Measurements from ENCODE around the gene FRAS1. TPM values are rescaled to one million over a fixed set of nuclear protein-coding genes. Genes with fewer than 3 reads are reported as not detected.

FRAS1 gene
- total RNA-seq, 1 experiment from 2014 or later, result 82.0 TPM

GRCh38 chr4:78379991-78380729 lies 323.0 kb downstream of the FRAS1 start (continued):
- TF ChIP-seq ZSCAN18 (CRISPR knock-in tag; IDR thresholded peaks at IDR 0.05), result no peak
- no peak for TF ChIP-seq ATF2 (CRISPR knock-in tag; IDR thresholded peaks at IDR 0.05; ENCODE audit: borderline replicate concordance, low read depth)
- TF ChIP-seq ATF1 (CRISPR knock-in tag; IDR thresholded peaks at IDR 0.05), result no peak

- Mint-ChIP-seq H3K36me3 (peaks cover 47% of the 10 kb centered on the region), H3K4me1 (no peaks in the 10 kb centered on the region), H3K27ac (no peak overlapping the region), H3K4me3 (no peak overlapping the region), H3K27me3 (ENCODE audit: low read depth) (no peaks in the 10 kb centered on the region), H3K9me3 (no peaks in the 10 kb centered on the region)
- TF ChIP-seq TCF7 (CRISPR knock-in tag; IDR thresholded peaks at IDR 0.05; ENCODE audit: low read depth), result no peak
- TF ChIP-seq NR2C2 (CRISPR knock-in tag; IDR thresholded peaks at IDR 0.05), result no peak
- TF ChIP-seq TEAD4 (CRISPR knock-in tag; IDR thresholded peaks at IDR 0.05), result no peak
- no peak for TF ChIP-seq JUN (CRISPR knock-in tag; IDR thresholded peaks at IDR 0.05)
- no peak for TF ChIP-seq SMAD4 (CRISPR knock-in tag; IDR thresholded peaks at IDR 0.05)
- no peak for TF ChIP-seq SMAD3 (CRISPR knock-in tag; IDR thresholded peaks at IDR 0.05; ENCODE audit: borderline replicate concordance)
- no peak for TF ChIP-seq AFF4 (CRISPR knock-in tag; IDR thresholded peaks at IDR 0.05; ENCODE audit: borderline replicate concordance)
- no peak for TF ChIP-seq ZNF263 (CRISPR knock-in tag; IDR thresholded peaks at IDR 0.05; ENCODE audit: low read depth)
- POLR2A ChIA-PET, result no interaction called here
- ATAC-seq (no peak), DNase-seq (ENCODE audit: low spot score) (no peak)
- CTCF ChIA-PET, result no interaction called here
These were observed 329.6 kb downstream of the FRAS1 start for GRCh38 chr4:78386679-78387078.

- peaks cover 20% of the 10 kb centered on the region for H3K4me1 Mint-ChIP-seq
- no peak overlapping the region for H3K4me3 Mint-ChIP-seq
- H3K36me3 Mint-ChIP-seq, result peaks cover 33% of the 10 kb centered on the region
- DNase-seq (ENCODE audit: low spot score) (no peak), ATAC-seq (no peak)
- POLR2A ChIA-PET, result no interaction called here
- CTCF ChIA-PET, result no interaction called here
- H3K9me3 Mint-ChIP-seq, result peaks cover 22% of the 10 kb centered on the region
- no peak for TF ChIP-seq NFE2L1 (CRISPR knock-in tag; IDR thresholded peaks at IDR 0.05)
- no peak for TF ChIP-seq ATF3 (CRISPR knock-in tag; conservative IDR thresholded peaks at IDR 0.05)
- no peak for TF ChIP-seq FOXP4 (CRISPR knock-in tag; IDR thresholded peaks at IDR 0.05)
- no peak for TF ChIP-seq E2F1 (CRISPR knock-in tag; IDR thresholded peaks at IDR 0.05)
- TF ChIP-seq PRDM15 (CRISPR knock-in tag; IDR thresholded peaks at IDR 0.05), result no peak
- no peak for TF ChIP-seq JUN (CRISPR knock-in tag; IDR thresholded peaks at IDR 0.05)
- TF ChIP-seq TCF7 (CRISPR knock-in tag; IDR thresholded peaks at IDR 0.05; ENCODE audit: low read depth), result no peak
- H3K27me3 Mint-ChIP-seq (ENCODE audit: low read depth), result no peaks in the 10 kb centered on the region
- H3K27ac Mint-ChIP-seq, result no peak overlapping the region; the same call in 1 of the 2 replicates
These were observed 338.5 kb downstream of the FRAS1 start for GRCh38 chr4:78395642-78396041.

All from WTC11 (cell line).